ENCODE results near the gene CDC26. TPM values are rescaled to one million over a fixed set of nuclear protein-coding genes. Genes with fewer than 3 reads are reported as not detected.

Gene CDC26
- total and polyA plus RNA-seq, 4 donors: 23.1 to 134 (median 32.9) TPM

DNA sequence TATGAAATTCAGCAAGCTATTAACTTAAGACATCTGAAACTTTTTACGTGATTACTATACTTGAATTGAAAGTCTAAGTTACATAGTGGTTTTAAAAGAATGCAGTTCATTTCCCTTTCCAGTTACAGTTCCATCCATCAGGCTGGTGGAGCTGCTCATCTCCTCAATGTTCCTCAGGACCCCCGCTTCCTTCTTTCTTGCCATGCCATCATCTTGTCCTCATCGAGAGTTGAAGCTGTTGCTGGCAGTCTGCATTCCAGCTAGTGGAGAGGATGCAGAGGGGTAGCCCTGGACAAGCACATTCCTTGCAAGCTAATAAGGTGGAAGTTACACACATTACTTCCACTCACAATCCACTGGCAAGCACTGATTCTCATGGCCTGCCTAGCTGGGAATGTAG is 36.6 kb upstream of the CDC26 start:
- DNase-seq (no peak), ATAC-seq (ENCODE audit: low FRiP score) (no peak)
- H3K9me3 ChIP-seq (ENCODE audit: control insufficient read depth, low read length): no peaks in the 10 kb centered on the region
- H3K4me1 ChIP-seq (ENCODE audit: control insufficient read depth in 1 of 2, insufficient read depth in 2 of 2, low read length in 2 of 2): peaks cover 0 to 2% of the 10 kb centered on the region in 2 donors
- no peak overlapping the region for H3K4me3 ChIP-seq (ENCODE audit: low read length in 2 of 2)
- intact Hi-C loops (cut with DNase I): loop anchor here in 1 of 2 donors (10.0 kb wide), 1 partner anchor 63 kb away; the partner anchor contains the start of gene HDHD3
- H3K36me3 ChIP-seq (ENCODE audit: control insufficient read depth in 1 of 2, insufficient read depth in 2 of 2, low read length in 1 of 2): no peaks in the 10 kb centered on the region
- H3K27me3 ChIP-seq (ENCODE audit: control insufficient read depth in 1 of 2, insufficient read depth in 2 of 2, low read length in 1 of 2): no peaks in the 10 kb centered on the region
- 66 to 68% methylated on average over 3 of the region's 3 CpGs for WGBS, 2 donors
- H3K27ac ChIP-seq (ENCODE audit: low read depth in 1 of 2, low read length in 2 of 2): no peak overlapping the region

DNA sequence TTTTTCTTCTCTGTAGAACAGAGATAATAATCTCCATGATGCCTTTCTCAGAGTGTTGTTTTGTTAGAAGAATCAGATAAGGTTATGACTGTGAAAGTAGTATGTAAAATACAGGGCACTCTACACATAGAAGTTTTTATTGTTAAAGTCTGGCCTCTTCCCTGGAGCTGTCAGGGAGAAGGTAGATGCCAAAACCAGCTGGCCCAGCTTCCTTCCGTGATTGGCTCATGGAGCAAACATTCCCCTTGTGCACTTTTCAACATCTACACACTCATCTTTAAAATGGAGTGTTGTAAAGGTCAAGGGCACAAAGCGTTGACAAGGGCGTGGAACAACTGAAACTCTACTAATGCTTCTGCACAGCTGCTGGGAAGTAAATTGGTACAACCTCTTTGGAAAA is 35.2 kb upstream of the CDC26 start:
- Histone ChIP-seq H3K27me3 (ENCODE audit: control insufficient read depth in 1 of 2, insufficient read depth in 2 of 2, low read length in 1 of 2) (no peaks in the 10 kb centered on the region), H3K27ac (ENCODE audit: low read depth in 1 of 2, low read length in 2 of 2) (no peak overlapping the region), H3K9me3 (ENCODE audit: control insufficient read depth, low read length) (no peaks in the 10 kb centered on the region), H3K4me1 (ENCODE audit: control insufficient read depth in 1 of 2, insufficient read depth in 2 of 2, low read length in 2 of 2) (no peaks in the 10 kb centered on the region), H3K36me3 (ENCODE audit: control insufficient read depth in 1 of 2, insufficient read depth in 2 of 2, low read length in 1 of 2) (no peaks in the 10 kb centered on the region), H3K4me3 (ENCODE audit: low read length in 2 of 2) (no peak overlapping the region)
- DNase-seq (no peak), ATAC-seq (ENCODE audit: low FRiP score) (no peak)
- intact Hi-C loops (cut with DNase I): loop anchor here in 1 of 2 donors (10.0 kb wide), 1 partner anchor 64 kb away; the partner anchor contains the start of gene HDHD3
- WGBS, 2 donors: 53% methylated on average over 3 of the region's 3 CpGs

DNA sequence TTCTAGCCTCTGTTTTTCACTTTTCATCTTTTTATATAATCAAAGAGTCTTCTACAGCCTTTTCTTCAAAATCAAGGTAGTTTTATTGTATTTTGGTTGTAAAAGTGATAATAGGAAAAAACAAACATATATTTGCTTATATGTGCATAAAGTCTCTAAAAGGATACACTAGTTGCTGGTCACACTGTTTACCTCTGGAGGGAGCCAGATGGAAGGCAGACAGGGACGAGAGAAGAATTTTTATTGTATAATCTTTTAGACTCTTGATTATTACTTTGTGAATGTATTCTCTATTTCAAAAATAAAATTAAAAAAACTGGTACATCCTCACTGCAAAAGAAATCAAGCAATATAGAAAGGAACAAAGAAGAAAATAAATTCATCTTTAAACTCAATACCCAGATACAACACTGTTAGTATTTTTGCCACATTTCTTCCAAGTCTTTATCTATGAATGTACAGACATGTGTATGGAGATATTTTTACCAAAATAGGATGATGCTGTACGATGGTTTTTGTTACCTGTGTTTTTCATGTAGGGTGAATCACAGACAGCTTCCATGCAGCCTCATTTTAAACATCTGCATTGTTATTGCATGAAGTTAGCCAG is 33.9 kb upstream of the CDC26 start:
- Histone ChIP-seq H3K27ac (ENCODE audit: low read depth in 1 of 2, low read length in 2 of 2) (no peak overlapping the region), H3K27me3 (ENCODE audit: control insufficient read depth in 1 of 2, insufficient read depth in 2 of 2, low read length in 1 of 2) (no peaks in the 10 kb centered on the region), H3K36me3 (ENCODE audit: control insufficient read depth in 1 of 2, insufficient read depth in 2 of 2, low read length in 1 of 2) (no peaks in the 10 kb centered on the region), H3K4me1 (ENCODE audit: control insufficient read depth in 1 of 2, insufficient read depth in 2 of 2, low read length in 2 of 2) (no peaks in the 10 kb centered on the region), H3K4me3 (ENCODE audit: low read length in 2 of 2) (no peak overlapping the region), H3K9me3 (ENCODE audit: control insufficient read depth, low read length) (no peaks in the 10 kb centered on the region)
- intact Hi-C loops (cut with DNase I): no loop called here
- 6 to 11% methylated on average over 2 of the region's 2 CpGs for WGBS, 2 donors
- ATAC-seq (ENCODE audit: low FRiP score) (no peak), DNase-seq (no peak)

DNA sequence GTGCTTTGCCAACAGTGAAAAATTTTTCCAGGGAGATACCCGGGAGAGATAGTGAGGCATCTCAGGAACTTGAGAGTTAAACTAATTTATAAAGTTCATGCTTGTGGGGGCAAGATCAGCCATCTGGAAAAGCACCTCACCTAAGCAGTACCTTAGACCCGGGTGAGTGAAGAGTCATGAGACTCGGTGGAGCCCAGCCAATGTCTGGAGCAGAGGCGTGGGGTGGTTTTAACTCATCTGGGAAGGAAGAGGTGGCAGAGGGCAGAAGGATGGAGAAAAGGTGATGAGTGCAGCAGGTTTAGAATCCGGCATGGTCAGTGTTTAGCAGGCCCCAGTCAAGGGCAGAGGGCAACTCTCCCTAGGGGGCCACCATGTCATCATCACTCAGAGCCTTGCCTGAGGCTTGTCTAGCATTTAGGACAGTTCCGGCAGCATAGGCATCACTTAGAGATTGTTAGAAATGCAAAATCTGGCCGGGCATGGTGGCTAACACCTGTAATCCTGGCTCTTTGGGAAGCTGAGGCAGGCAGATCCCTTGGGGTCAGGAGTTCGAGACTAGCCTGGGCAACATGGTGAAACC is 32.1 kb upstream of the CDC26 start:
- WGBS, 2 donors: 58 to 60% methylated on average over 8 of the region's 8 CpGs
- intact Hi-C loops (cut with DNase I): no loop called here
- DNase-seq (no peak), ATAC-seq (ENCODE audit: low FRiP score) (no peak)
- H3K27ac ChIP-seq (ENCODE audit: low read depth in 1 of 2, low read length in 2 of 2): no peak overlapping the region
- H3K36me3 ChIP-seq (ENCODE audit: control insufficient read depth in 1 of 2, insufficient read depth in 2 of 2, low read length in 1 of 2): no peaks in the 10 kb centered on the region
- no peaks in the 10 kb centered on the region for H3K9me3 ChIP-seq (ENCODE audit: control insufficient read depth, low read length)
- no peaks in the 10 kb centered on the region for H3K4me1 ChIP-seq (ENCODE audit: control insufficient read depth in 1 of 2, insufficient read depth in 2 of 2, low read length in 2 of 2)
- H3K4me3 ChIP-seq (ENCODE audit: low read length in 2 of 2): no peak overlapping the region
- no peaks in the 10 kb centered on the region for H3K27me3 ChIP-seq (ENCODE audit: control insufficient read depth in 1 of 2, insufficient read depth in 2 of 2, low read length in 1 of 2)

DNA sequence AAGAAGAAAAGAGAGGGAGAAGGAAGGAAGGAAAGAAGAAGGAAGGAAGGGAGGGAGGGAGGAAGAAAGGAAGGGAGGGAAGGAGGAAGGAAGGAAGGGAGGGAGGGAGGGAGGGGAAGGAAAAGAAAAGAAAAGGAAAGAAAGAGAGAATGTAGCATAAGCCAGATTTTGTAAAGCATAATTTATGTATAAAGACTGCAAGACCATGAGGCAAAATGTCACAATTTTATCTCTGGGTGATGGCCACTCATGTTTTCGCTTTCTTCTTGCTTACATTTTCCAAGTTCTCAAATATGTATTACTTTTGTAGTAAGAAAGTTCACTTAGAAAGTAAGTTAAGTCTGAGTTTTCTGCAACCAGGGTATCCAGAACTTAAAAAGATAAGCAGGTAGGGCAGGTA is 31.2 kb upstream of the CDC26 start:
- ATAC-seq (ENCODE audit: low FRiP score) (no peak), DNase-seq (no peak)
- Histone ChIP-seq H3K27ac (ENCODE audit: low read depth in 1 of 2, low read length in 2 of 2) (no peak overlapping the region), H3K9me3 (ENCODE audit: control insufficient read depth, low read length) (no peaks in the 10 kb centered on the region), H3K36me3 (ENCODE audit: control insufficient read depth in 1 of 2, insufficient read depth in 2 of 2, low read length in 1 of 2) (no peaks in the 10 kb centered on the region), H3K4me3 (ENCODE audit: low read length in 2 of 2) (no peak overlapping the region), H3K27me3 (ENCODE audit: control insufficient read depth in 1 of 2, insufficient read depth in 2 of 2, low read length in 1 of 2) (no peaks in the 10 kb centered on the region), H3K4me1 (ENCODE audit: control insufficient read depth in 1 of 2, insufficient read depth in 2 of 2, low read length in 2 of 2) (no peaks in the 10 kb centered on the region)
- intact Hi-C loops (cut with DNase I): no loop called here
- 71 to 83% methylated on average over 1 of the region's 1 CpG for WGBS, 2 donors

DNA sequence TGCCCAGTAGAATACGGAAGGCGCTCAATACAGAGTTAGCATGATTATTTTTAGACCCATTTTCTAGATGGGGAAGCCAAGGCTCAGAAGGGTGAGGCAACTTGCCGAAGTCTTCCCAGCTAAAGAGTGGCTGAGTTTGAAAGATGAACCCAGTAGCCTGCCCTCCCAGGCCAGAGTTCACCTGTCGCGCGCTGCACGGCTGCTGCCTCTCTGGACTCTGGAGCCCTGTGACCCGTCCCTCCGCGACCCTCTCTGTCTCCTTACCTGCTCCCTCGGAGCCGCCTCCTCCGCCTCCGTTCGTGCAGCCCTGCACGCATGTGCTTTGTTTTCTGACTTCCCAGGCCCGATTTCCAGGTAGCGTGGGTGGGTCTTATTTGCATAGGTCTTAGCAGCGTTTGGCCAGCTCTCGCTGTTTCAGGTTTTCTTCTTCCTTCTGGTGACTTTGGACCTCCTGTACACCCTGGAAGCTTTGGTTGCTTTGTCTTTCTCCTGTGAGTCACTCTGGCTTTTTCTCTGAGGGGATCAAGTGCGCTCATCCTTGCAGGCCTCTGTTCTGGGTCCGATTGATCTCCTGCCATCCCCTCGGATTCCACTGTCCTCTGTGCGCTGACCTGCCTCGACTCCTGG is 27.5 kb upstream of the CDC26 start, which contains the start of gene RNF183:
Gene RNF183, minus strand, starts transcription at position 585 of the 627 bp plus-strand sequence. CDS start 5,192 bp downstream, outside the sequence.
- H3K4me1 ChIP-seq (ENCODE audit: control insufficient read depth in 1 of 2, insufficient read depth in 2 of 2, low read length in 2 of 2): no peaks in the 10 kb centered on the region
- H3K27ac ChIP-seq (ENCODE audit: low read depth in 1 of 2, low read length in 2 of 2): no peak within 1 kb of the TSS
- no peaks in the 10 kb centered on the region for H3K9me3 ChIP-seq (ENCODE audit: control insufficient read depth, low read length)
- DNase-seq (no peak), ATAC-seq (ENCODE audit: low FRiP score) (no peak)
- no peaks in the 10 kb centered on the region for H3K27me3 ChIP-seq (ENCODE audit: control insufficient read depth in 1 of 2, insufficient read depth in 2 of 2, low read length in 1 of 2)
- intact Hi-C loops (cut with DNase I): no loop called here
- no peak within 1 kb of the TSS for H3K4me3 ChIP-seq (ENCODE audit: low read length in 2 of 2)
- WGBS, 2 donors: 73 to 78% methylated on average over 25 of the region's 25 CpGs
- no peaks in the 10 kb centered on the region for H3K36me3 ChIP-seq (ENCODE audit: control insufficient read depth in 1 of 2, insufficient read depth in 2 of 2, low read length in 1 of 2)

DNA sequence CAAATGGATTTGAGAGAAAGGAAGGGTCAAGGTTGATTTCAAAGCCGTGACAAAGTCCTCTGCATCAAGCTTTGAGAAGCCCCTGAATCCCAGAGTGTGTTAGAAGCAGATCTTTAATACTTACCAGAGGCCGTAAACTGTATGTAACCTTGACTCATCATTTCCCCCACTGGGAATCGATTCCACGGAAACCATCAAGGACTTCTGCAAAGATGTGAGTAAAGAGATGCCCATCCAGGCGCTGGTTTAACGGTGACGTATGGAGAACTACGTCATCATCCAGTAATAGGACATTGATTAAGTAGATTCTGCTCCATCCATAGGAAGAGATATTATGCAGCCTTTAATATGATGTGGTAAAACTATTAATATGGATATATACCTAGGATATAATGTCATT is 26.2 kb upstream of the CDC26 start:
- Histone ChIP-seq H3K36me3 (ENCODE audit: control insufficient read depth in 1 of 2, insufficient read depth in 2 of 2, low read length in 1 of 2) (no peaks in the 10 kb centered on the region), H3K4me1 (ENCODE audit: control insufficient read depth in 1 of 2, insufficient read depth in 2 of 2, low read length in 2 of 2) (no peaks in the 10 kb centered on the region), H3K27ac (ENCODE audit: low read depth in 1 of 2, low read length in 2 of 2) (no peak overlapping the region), H3K27me3 (ENCODE audit: control insufficient read depth in 1 of 2, insufficient read depth in 2 of 2, low read length in 1 of 2) (no peaks in the 10 kb centered on the region), H3K4me3 (ENCODE audit: low read length in 2 of 2) (no peak overlapping the region), H3K9me3 (ENCODE audit: control insufficient read depth, low read length) (no peaks in the 10 kb centered on the region)
- WGBS, 2 donors: 93 to 94% methylated on average over 8 of the region's 8 CpGs
- intact Hi-C loops (cut with DNase I): no loop called here
- no peak for DNase-seq
- no peak for ATAC-seq (ENCODE audit: low FRiP score)

DNA sequence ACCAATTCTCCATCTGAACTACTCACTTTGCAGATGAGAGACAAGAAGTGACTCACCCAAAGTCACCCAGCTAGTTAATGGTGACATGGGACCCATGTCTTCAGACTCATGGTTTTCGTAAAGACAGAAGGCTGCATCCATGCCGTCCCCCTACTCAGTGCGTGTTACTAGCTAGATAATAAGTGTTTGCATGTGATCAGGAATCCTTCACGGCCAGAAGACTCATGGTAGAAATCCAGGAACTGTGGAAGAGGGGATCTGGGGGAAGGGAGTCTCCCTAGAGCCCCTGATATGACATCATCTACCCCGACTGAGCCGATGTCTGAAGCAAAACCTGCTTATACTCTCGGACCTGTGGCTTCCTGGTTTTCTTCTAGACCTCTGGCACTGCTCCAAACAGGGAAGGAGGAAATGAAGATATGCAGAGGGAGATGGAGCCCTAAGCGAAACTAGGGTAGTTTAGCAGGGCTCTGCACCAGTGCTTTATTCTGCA is 24.5 kb upstream of the CDC26 start:
- H3K36me3 ChIP-seq (ENCODE audit: control insufficient read depth in 1 of 2, insufficient read depth in 2 of 2, low read length in 1 of 2): no peaks in the 10 kb centered on the region
- no peaks in the 10 kb centered on the region for H3K27me3 ChIP-seq (ENCODE audit: control insufficient read depth in 1 of 2, insufficient read depth in 2 of 2, low read length in 1 of 2)
- H3K4me1 ChIP-seq (ENCODE audit: control insufficient read depth in 1 of 2, insufficient read depth in 2 of 2, low read length in 2 of 2): no peaks in the 10 kb centered on the region
- DNase-seq (no peak), ATAC-seq (ENCODE audit: low FRiP score) (no peak)
- no peaks in the 10 kb centered on the region for H3K9me3 ChIP-seq (ENCODE audit: control insufficient read depth, low read length)
- intact Hi-C loops (cut with DNase I): no loop called here
- H3K4me3 ChIP-seq (ENCODE audit: low read length in 2 of 2): no peak overlapping the region
- 48 to 54% methylated on average over 8 of the region's 8 CpGs for WGBS, 2 donors
- H3K27ac ChIP-seq (ENCODE audit: low read depth in 1 of 2, low read length in 2 of 2): no peak overlapping the region

All from aorta (tissue), 5 donors.